GM21619 (cell line): Measurements from ENCODE around the gene PEPD.

Source experiments
- ATAC-seq: cut with Tn5 transposase; IDR thresholded peaks from one replicate; pipeline ENCODE4 v1.9.1; 2021; ENCODE audit not compliant: unreplicated experiment

PEPD gene

DNA sequence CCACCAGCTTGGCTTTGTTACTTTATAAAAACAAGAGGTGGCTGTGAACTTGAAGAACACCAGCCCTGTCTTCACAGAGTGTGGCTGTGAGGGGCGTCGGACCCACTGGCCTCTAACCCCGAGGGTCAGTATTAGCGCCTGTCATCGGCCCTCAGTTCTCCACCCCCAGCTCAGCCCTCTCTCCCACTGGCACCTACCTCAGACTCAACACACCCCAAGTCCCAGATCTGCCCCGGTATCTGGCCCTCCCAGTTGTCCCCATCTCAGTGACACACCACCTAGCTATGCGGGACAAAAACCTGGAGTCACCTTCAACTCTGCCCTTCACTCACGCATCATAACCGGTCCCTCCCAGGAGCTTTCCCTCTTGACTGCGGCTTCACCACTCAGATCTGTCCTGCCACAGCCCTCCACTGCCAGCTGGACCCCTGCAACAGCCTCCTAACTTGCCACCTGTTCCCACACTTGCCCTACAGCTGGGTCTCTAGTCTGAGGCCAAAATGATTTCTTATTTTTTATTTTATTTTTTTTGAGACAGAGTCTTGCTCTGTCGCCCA, 45.4 kb downstream of the PEPD start:
- ATAC-seq, result no peak

DNA sequence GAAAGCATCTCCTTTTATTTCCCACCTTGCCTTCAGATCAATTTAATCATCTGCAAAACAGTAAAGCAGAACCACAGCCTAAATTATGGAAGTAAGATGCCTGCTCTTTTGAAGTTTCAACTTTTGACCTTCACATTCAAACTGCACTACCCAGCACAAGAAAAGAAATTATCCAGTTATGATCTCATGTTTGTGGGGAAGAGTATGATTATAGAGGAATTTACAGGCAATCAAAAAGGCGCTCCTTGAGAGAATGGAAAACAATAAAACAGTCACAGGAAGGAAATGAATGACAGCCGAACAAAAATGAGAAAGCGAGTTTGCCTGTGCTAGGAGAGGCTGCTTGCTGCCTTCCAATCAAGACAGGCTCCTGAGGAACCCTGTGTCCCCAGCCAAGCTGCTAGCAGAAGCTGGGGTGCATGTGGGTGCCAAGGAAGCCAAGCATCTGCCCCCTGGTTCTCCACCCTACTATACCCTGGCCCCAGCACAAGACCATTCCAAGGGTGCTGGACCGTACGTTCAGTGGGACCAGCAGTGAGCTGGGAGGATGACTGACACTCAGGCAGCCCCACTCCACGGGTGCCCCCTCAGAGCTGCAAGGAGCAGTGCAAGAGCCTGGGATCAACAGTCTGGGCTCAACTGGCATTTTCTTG, 47.8 kb downstream of the PEPD start:
- ATAC-seq, result no peak

DNA sequence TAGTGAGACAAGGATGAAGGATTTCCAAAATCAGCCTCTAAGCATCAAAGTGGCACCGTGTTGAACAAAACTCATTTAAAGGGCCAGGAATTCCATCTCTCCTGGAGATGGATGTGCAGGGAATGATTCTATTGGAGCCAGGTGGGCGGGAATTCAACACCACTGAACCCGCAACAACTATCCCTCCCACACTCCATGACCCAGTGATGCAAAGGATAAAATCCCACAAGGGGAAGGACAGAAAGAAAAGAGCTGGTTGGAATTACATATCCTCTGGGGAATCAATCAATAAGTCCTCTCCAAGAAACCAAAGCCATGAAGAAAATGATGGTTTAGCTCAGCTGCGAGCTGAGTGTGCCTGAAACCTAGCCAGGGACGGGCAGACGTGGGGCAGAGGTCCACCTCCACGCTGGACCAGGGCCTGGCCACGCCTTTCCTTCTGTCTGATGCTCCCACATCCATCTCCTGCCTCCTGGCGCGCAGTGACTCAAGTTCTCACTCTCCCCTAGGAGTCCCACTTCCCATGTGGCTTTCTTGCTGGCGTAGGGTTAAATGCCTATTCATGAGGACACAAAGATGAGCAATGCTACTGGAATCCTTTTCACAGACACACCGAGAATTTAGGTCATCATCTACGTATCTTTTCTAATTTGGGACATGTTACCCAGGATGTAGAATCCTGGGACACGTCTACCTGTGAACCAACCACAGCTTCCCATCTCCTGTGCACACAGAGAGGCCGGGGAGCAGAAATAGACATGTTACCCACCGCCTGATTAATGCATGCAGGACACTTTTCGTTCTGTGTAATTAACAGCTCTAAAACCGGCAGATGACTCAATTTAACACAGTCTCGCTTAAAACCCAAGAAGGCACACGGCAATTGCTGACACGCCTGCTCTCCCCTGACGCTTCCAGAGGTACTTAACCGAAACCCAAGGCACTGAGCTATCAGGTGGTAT, 48.6 kb downstream of the PEPD start:
- no peak for ATAC-seq

DNA sequence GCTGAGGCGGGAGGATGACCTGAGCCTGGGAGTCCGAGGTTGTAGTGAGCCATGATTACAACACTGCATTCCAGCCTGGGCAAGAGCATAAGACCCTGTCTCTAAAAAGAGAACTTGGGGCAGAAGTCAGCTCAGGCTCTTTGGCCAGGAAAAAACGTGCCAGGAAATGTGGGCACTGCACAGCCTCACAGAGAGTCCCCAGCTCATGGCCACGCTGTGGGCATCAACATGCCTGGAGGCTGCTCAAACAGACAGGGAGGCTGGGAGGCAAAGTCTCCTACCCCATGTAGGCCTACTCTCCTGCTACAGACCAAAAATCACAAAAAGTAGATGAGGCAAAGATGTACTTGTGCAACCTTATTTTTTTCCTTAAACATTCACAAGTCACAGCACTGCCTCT, 49.4 kb downstream of the PEPD start:
- no peak for ATAC-seq

DNA sequence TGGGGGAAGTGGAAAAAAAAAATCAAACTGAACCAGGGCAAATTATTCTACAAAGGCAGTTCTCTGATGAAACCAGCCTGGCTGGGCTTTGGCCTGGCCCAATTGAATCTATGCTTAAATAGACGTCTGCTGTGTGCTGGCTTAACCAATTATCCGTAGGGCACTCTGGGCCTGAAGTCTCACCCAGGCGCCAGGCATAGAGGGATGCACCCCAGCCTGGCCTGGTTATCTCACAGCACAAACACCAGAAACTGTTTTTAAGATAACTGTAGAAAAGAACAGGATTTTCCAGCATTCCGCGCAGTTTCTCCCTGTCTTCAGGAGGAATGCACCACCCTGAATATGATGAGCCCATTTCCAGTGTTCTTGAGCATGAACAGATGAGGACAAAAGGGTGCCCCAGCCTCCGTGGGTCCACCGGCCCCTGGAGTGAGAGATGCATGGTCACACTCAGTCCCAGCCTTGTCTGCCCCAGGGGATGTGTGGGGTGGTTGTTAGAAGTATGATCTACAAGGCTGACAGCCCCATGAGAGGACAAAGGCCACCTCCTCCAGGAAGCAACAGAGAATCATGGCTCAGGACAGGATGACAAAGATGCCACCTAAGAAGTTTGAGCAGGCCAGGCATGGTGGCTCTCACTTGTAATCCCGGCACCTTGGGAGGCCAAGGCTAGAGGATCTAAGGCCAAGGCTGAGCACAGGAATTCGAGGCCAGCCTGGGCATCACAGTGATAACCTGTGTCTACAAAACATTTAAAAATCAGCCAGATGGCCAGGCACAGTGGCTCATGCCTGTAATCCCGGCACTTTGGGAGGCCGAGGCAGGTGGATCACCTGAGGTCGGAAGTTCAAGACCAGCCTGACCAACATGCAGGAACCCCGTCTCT, 50.2 kb downstream of the PEPD start:
- ATAC-seq, result no peak

DNA sequence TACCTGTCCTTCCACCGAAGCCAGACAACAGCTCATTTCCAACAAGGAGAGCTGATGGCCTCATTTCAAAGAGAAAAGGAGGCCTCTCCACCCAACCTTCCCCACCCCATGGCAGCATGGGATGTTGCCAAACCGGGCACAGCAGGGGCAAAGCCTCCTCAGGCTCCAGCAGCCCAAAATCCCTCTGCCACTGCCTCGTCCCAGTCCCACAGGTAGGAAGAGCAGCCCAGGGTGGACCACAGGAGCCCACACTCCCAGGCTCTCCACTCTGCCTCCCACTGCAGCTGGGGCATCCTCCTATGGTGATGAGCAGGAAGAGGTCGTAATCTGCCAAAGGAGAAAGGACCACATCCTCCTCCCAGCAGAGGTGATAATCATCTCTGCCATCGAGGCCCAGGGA, 50.9 kb downstream of the PEPD start:
- ATAC-seq, result no peak

DNA sequence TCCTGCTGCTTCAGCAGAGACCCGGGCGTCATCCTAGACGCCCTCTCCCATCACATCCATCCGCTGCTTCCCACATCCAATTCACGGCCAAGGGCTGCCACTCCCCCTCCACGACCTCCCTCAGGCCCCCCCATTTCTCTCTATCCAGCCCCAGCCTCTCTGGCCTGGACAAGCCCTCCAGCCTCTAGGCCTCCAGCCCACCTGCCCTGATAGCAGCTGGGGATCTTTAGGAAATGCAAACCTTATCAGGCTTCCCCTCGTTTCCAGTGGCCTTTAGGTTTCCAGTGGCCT, 51.6 kb downstream of the PEPD start:
- ATAC-seq, result no peak

DNA sequence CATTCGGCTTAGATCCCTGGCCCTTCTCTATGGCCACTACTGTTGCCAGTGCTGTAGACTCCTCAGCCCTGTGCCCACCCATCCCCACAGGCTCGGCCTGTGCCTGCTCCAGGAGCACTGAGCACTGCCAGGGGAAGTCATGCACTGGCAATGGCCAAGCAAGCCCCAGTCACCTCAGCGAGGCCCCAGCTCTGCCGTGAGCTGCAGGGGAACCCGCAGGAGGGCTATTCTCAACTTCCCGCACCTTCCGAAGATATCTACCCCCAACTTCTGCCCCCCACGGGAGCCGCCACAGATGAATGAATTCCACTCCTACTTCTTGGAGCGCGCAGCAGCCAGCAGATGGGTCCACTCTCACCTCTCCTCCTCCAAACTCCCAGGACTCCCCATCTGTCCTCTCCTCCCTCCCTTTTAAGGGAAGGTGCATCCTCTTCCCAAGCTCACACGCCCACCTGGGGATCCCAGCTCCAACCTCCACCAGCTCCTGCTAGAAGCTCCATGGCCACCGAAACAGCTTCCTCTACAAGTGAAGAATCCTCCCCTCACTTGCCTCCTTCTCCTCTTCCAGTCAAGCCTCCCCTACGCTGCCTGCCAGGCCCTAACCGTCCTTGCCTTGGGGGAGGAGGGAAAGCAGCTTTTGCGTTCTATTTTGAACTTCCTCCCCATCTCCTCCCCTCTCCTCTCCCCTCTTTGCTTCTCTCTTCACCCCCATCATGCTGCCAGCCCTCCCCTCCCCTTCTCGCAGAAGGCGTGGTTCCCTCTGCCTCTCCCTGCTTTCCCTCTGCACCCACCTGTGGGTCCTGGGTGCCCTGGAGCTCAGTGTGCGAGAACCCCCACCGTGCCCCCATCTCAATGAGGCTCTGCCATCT, 52.2 kb downstream of the PEPD start:
- no peak for ATAC-seq

DNA sequence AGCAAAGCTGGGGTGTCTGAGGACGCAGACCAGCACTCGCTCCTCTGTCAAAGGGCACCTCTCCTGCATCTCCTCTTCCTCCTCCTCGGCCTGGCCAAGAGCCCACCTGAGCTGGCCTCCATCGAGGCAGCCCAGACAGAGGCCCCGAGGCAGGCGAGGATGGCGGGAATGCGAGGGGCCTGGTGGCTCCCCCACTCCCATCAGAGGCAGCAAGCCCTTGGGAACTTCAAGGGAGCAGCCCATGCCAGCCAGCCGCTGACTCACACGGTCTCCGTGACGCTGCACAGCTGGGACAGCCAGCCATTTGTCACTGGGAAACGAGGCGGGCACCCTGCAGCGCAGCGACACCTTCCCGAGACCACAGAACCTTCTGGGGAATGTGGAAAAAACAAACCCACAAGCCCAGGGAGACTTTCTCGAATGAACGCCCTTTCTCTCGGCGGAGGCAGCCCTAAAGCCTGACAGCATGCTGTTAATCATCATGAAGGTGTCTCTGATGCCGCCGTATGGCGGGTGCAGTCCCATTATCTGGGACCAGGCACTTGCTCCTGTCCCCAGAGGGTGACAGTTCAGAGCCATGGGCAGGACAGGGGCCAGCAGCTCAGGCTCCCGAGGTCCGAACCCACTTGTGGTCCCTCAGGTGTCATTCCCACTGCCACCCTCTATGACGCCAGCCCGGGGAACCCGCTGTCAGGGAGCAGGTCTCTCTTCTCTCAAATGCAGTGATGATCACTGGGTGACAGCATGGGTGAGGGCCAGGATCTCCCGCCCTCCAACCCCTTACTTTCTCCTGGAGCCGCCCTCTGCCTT, 53.0 kb downstream of the PEPD start:
- no peak for ATAC-seq

DNA sequence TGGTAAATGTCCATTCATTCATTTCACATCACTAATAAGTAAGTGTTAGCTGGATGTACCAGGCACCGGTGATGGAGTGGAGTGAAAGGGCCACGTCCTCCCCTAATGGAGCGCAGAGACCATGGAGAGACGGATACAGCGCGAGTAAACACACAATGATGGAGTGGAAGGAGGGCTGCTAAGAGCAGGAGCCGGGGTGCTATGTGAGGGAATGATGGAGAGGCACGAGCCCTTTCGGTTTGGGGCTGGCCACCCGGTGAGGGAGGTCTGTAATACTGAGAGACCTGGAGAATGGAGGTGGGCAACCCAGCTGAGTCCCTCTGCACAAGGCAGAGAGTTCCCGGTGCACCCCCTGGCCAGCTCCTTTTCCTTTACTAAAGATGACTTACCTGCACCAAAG, 53.7 kb downstream of the PEPD start:
- no peak for ATAC-seq

DNA sequence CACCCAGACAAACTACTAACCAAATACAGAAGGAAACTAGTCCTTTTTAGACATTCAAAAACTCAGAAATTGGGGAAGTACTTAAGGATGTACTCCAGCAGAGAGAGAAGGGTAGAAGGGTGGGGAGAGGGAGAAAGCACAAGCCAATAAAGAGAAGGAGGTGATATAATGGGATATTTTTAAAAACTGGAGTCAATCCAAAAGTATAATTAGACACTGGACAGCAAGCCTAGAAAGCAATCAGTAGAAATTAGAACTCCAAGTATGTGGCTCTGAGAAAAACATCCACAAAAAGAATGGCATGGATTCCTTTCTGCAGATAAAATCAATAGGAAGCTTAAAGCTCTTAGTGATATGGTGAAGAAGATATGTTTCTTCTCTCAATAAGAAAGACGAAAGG, 55.8 kb downstream of the PEPD start:
- ATAC-seq, result no peak

DNA sequence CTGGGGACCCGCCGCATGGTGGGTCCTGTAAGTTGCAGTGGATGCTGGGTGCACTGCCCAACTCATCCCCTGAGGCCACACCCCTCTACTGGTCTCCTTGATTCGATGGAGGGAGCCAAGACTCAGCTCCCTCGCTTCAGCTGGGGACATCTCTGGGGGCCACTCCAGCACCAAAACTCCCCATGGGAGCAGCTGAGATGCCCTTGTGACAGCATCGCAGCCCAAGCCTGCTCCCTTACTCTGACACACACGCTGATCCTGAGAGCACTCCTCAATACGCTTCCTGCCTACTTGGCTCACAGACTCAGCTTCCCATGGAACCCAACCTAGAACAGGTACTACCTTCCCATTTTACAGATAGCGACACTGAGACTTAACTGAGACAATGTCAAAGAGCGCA, 56.2 kb downstream of the PEPD start:
- ATAC-seq, result no peak

DNA sequence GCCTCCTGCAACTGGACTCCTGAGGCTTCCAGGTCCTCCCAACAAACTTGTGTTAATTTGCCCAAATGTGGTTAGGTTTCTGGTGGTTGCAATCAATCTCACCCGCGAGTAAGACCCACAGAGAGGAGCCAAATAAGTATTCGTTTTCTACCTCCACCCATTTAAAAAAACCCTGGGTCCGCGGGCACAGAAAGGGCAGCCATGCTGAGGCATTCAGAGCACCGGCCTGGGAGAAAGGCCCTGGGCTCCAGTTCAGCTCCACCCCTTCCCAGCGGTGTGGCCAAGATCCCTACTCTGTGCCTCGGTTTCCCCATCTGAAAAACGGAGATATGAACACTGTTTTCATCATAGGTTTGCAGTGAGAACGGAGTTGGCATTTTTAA, 56.9 kb downstream of the PEPD start:
- ATAC-seq, result no peak

DNA sequence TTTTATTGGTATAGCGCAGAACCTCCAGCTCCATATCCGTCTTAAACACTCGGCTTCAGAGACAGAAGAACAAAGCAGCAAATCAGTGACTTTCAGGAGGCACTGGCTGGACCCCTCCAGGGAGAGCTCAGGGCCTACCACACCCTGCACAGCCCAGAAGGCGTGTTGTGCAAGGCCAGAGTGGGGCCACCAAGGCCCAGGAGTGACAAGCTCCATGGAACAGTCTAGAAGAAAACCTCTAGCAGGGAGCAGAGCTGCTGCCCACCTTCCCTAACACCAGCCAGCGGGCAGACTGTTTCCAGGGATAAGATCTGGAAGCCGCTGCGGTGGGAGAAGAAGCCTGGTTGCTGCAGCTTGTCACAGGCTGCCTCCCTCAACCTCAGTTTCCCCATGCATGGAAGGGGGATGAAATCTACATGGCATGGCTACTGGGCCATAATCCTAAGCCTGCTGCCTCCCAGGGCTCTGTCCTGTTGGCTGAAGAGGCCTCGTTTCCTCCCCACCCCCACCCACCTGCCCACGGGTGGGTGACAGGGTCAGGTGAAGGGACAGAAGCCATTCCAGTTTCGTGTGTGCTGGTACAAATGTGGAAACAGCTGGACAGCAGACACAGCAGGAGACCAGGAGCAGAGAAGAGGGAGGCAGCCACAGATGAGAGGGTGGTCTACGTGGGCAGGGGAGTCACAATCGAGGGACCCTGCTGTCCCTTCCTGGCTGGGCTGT, 57.4 kb downstream of the PEPD start:
- no peak for ATAC-seq

DNA sequence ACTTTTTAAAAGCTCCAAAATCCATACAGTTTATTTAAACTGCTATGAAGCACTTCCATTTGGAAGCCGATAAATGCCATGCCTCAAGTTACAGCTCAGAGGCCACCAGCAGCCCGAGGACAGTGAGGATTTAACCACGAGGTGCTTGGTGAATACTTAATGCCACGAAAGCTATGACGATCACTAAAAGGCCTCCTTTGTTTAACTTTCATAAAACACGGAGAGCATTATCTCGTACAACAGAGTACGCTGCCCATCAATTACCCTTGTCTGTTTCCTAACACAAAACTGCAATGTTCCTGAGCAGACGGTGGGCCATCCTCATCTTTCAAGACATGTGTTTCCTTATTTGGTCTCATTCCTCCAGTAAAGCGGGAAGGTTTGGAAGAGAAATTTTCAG, 58.4 kb downstream of the PEPD start:
- ATAC-seq, result no peak

DNA sequence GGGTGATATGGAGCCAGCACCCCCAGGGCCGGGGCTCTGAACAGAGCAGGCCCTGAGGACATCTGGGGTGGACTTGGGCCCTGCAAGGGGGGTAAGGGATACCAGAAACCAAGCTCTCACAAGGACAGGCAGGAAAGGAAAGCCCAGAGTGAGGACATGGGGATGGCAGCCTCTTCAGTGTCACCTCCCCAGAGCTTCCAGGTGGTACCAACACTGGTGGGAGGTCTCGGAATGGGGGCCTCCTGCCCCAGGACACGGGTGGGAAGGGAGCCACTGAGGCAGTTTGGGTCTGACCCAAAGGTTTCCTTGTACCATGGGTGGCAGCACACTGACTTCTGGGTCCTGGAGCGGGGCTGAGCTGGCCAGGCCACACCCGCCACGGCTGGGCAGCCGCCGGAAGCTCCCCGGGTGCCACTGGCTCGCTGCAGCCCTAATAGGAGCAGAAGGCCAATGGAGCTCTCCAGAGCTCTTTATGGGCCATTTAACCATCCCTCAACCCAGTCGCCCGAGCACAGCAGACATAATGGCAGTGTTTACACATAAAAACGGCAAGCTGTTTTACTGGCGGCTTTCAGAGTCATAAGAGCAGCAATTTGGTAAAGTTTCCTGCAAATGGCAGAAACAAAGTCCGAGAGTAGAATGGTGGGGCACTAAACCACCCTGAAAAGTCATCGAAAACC, 59.3 kb downstream of the PEPD start:
- ATAC-seq, result no peak

DNA sequence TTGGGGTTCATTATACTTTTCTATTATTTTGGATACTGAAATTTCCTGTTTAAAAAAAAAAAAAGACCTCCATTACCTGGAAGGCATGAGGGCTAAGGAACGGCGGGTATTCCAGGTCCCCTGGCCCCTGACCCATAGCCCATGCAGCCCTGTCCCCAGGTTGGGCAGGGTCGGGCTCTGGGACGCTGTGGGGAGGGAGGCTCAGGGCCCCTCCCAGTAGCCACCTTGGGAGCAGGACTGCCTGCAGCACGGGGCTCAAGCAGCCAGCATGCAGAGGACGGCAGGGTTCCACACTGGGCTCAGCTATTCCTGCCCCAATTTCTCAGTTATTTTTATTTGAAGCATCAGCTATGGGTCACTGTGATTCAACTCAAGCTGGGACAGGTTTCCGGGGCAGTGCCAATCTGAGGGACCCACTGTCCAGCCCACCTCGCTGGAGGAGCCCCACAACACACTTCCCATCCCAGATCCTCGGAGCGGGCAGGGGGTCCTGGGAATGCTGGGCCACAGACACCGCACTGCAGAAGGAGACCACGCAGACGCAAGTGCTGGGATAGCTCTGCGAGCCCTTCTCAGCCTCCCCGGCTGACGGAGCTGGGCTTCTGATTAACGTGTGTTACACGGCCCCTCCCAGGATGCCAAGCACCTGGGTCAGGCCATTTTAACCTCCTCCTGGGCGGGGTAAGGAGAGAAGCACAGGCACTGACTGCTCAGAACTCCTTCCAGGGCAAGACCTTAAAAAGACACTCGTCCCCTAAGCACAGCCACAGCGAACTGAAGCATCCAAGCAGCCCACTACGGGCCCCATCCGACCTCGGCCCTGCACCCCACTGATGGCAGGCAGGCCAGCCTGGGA, 60.1 kb downstream of the PEPD start:
- ATAC-seq, result no peak
